Measurements from ENCODE around the gene KIF3B. TPM values are rescaled to one million over a fixed set of nuclear protein-coding genes. Genes with fewer than 3 reads are reported as not detected.

KIF3B gene
- total and polyA plus RNA-seq, 2 of the 13 experiments (the other 11 are each of a cell fraction or from before 2014, with no cell fraction given), result 23.6 to 28.8 TPM

DNA sequence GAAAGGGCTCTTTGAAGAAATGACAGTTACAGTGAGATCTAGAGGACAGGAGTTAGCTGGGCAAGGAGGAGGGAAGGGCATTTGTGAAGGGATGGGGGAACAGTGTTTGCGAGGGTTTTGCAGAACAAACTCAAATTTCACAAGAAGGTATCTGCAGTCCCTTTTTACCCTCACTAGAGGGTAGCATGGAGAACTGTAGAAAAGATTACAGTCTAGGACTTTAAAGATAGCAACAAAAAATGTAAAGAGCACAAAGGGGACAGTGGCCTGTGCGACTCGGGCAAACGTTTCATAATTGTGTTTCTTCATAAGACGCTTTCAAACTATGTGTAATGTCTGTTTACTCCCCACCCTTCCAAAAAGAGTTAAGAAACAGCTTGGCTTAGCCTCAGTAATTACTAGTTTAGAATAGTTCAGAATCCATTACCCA is 59.5 kb downstream of the KIF3B start (continued):
- TF ChIP-seq, protein P1, sequence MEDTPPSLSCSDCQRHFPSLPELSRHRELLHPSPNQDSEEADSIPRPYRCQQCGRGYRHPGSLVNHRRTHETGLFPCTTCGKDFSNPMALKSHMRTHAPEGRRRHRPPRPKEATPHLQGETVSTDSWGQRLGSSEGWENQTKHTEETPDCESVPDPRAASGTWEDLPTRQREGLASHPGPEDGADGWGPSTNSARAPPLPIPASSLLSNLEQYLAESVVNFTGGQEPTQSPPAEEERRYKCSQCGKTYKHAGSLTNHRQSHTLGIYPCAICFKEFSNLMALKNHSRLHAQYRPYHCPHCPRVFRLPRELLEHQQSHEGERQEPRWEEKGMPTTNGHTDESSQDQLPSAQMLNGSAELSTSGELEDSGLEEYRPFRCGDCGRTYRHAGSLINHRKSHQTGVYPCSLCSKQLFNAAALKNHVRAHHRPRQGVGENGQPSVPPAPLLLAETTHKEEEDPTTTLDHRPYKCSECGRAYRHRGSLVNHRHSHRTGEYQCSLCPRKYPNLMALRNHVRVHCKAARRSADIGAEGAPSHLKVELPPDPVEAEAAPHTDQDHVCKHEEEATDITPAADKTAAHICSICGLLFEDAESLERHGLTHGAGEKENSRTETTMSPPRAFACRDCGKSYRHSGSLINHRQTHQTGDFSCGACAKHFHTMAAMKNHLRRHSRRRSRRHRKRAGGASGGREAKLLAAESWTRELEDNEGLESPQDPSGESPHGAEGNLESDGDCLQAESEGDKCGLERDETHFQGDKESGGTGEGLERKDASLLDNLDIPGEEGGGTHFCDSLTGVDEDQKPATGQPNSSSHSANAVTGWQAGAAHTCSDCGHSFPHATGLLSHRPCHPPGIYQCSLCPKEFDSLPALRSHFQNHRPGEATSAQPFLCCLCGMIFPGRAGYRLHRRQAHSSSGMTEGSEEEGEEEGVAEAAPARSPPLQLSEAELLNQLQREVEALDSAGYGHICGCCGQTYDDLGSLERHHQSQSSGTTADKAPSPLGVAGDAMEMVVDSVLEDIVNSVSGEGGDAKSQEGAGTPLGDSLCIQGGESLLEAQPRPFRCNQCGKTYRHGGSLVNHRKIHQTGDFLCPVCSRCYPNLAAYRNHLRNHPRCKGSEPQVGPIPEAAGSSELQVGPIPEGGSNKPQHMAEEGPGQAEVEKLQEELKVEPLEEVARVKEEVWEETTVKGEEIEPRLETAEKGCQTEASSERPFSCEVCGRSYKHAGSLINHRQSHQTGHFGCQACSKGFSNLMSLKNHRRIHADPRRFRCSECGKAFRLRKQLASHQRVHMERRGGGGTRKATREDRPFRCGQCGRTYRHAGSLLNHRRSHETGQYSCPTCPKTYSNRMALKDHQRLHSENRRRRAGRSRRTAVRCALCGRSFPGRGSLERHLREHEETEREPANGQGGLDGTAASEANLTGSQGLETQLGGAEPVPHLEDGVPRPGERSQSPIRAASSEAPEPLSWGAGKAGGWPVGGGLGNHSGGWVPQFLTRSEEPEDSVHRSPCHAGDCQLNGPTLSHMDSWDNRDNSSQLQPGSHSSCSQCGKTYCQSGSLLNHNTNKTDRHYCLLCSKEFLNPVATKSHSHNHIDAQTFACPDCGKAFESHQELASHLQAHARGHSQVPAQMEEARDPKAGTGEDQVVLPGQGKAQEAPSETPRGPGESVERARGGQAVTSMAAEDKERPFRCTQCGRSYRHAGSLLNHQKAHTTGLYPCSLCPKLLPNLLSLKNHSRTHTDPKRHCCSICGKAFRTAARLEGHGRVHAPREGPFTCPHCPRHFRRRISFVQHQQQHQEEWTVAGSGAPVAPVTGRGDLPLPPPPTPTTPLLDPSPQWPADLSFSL (CRISPR knock-in tag; IDR thresholded peaks at IDR 0.05), result no peak
- TF ChIP-seq MAF1 (CRISPR knock-in tag; IDR thresholded peaks at IDR 0.05; ENCODE audit: borderline replicate concordance) (no peak), SNAPC2 (CRISPR knock-in tag; IDR thresholded peaks at IDR 0.05) (peak; percentile 61; the same call in 1 of the 2 replicates), ZNF674 (CRISPR knock-in tag; IDR thresholded peaks at IDR 0.05; ENCODE audit: low read depth) (no peak), RXRB (CRISPR knock-in tag; IDR thresholded peaks at IDR 0.05; ENCODE audit: borderline replicate concordance) (peak; percentile 72; the same call in 1 of the 2 replicates), ZNF253 (CRISPR knock-in tag; IDR thresholded peaks at IDR 0.05; ENCODE audit: borderline replicate concordance) (no peak), IKZF1 (IDR thresholded peaks at IDR 0.05) (no peak)
- TF ChIP-seq, protein P2, sequence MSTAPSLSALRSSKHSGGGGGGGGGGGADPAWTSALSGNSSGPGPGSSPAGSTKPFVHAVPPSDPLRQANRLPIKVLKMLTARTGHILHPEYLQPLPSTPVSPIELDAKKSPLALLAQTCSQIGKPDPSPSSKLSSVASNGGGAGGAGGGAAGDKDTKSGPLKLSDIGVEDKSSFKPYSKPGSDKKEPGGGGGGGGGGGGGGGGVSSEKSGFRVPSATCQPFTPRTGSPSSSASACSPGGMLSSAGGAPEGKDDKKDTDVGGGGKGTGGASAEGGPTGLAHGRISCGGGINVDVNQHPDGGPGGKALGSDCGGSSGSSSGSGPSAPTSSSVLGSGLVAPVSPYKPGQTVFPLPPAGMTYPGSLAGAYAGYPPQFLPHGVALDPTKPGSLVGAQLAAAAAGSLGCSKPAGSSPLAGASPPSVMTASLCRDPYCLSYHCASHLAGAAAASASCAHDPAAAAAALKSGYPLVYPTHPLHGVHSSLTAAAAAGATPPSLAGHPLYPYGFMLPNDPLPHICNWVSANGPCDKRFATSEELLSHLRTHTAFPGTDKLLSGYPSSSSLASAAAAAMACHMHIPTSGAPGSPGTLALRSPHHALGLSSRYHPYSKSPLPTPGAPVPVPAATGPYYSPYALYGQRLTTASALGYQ (CRISPR knock-in tag; IDR thresholded peaks at IDR 0.05), result no peak
- TF ChIP-seq, protein P3, sequence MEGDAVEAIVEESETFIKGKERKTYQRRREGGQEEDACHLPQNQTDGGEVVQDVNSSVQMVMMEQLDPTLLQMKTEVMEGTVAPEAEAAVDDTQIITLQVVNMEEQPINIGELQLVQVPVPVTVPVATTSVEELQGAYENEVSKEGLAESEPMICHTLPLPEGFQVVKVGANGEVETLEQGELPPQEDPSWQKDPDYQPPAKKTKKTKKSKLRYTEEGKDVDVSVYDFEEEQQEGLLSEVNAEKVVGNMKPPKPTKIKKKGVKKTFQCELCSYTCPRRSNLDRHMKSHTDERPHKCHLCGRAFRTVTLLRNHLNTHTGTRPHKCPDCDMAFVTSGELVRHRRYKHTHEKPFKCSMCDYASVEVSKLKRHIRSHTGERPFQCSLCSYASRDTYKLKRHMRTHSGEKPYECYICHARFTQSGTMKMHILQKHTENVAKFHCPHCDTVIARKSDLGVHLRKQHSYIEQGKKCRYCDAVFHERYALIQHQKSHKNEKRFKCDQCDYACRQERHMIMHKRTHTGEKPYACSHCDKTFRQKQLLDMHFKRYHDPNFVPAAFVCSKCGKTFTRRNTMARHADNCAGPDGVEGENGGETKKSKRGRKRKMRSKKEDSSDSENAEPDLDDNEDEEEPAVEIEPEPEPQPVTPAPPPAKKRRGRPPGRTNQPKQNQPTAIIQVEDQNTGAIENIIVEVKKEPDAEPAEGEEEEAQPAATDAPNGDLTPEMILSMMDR (CRISPR knock-in tag; IDR thresholded peaks at IDR 0.05), result peak; percentile 87
- TF ChIP-seq, protein P4, sequence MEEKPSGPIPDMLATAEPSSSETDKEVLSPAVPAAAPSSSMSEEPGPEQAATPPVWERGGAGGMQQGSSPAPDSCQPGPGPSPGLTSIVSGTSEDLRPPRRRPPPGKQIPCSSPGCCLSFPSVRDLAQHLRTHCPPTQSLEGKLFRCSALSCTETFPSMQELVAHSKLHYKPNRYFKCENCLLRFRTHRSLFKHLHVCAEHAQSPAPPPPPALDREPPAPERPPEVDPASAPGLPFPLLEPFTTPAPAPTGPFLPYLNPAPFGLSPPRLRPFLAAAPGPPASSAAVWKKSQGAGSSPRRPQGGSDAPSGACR (CRISPR knock-in tag; IDR thresholded peaks at IDR 0.05), result no peak
- TF ChIP-seq, protein P5, sequence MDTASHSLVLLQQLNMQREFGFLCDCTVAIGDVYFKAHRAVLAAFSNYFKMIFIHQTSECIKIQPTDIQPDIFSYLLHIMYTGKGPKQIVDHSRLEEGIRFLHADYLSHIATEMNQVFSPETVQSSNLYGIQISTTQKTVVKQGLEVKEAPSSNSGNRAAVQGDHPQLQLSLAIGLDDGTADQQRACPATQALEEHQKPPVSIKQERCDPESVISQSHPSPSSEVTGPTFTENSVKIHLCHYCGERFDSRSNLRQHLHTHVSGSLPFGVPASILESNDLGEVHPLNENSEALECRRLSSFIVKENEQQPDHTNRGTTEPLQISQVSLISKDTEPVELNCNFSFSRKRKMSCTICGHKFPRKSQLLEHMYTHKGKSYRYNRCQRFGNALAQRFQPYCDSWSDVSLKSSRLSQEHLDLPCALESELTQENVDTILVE (CRISPR knock-in tag; IDR thresholded peaks at IDR 0.05), result peak; percentile 37; the same call in 1 of the 2 replicates
- TF ChIP-seq, protein P6, sequence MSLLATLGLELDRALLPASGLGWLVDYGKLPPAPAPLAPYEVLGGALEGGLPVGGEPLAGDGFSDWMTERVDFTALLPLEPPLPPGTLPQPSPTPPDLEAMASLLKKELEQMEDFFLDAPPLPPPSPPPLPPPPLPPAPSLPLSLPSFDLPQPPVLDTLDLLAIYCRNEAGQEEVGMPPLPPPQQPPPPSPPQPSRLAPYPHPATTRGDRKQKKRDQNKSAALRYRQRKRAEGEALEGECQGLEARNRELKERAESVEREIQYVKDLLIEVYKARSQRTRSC (CRISPR knock-in tag; IDR thresholded peaks at IDR 0.05; ENCODE audit: low read depth), result no peak
- TF ChIP-seq, protein P7, sequence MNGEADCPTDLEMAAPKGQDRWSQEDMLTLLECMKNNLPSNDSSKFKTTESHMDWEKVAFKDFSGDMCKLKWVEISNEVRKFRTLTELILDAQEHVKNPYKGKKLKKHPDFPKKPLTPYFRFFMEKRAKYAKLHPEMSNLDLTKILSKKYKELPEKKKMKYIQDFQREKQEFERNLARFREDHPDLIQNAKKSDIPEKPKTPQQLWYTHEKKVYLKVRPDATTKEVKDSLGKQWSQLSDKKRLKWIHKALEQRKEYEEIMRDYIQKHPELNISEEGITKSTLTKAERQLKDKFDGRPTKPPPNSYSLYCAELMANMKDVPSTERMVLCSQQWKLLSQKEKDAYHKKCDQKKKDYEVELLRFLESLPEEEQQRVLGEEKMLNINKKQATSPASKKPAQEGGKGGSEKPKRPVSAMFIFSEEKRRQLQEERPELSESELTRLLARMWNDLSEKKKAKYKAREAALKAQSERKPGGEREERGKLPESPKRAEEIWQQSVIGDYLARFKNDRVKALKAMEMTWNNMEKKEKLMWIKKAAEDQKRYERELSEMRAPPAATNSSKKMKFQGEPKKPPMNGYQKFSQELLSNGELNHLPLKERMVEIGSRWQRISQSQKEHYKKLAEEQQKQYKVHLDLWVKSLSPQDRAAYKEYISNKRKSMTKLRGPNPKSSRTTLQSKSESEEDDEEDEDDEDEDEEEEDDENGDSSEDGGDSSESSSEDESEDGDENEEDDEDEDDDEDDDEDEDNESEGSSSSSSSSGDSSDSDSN (CRISPR knock-in tag; IDR thresholded peaks at IDR 0.05), result no peak
